ENCODE measurements around the gene CAMK1G. TPM values are rescaled to one million over a fixed set of nuclear protein-coding genes. Genes with fewer than 3 reads are reported as not detected.

The CAMK1G gene
- total RNA-seq, 1 experiment from 2014 or later: not detected

DNA sequence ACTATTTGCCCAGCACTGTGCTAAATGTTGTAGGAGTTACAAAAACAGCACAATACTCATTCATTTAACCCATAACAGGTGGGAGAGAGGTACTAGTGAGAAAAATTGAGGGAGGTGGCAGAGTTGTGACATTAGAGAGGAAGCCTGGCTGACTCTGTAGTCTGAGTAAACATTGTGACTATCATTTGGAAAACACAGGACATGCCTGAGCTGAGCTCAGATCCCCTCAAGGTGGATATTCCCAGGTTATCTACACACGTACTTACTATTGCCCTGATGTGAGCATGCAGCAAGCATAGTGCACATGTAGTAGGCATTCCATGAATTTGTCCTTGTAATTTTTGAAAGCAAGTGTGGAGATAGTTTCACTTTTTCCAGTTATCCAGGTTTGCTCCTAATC, 10.9 kb downstream of the CAMK1G start:
- Histone ChIP-seq H3K36me3 (ENCODE audit: control insufficient read depth in 1 of 2, insufficient read depth in 2 of 2, low read length in 2 of 2) (no peaks in the 10 kb centered on the region), H3K79me2 (ENCODE audit: insufficient read depth, low read length) (no peaks in the 10 kb centered on the region), H3K4me3 (replicated peaks in 1 of 2; ENCODE audit: low read depth in 1 of 2, low read length in 2 of 2) (no peak overlapping the region), H3K9me3 (ENCODE audit: control insufficient read depth in 1 of 2, insufficient read depth in 1 of 2, low read depth in 1 of 2, low read length in 2 of 2) (no peaks in the 10 kb centered on the region), H3K27me3 (ENCODE audit: insufficient read depth, low read length) (no peaks in the 10 kb centered on the region; the same call in 1 of the 2 replicates), H3K4me1 (ENCODE audit: control insufficient read depth in 1 of 2, insufficient read depth in 2 of 2, low read length in 2 of 2) (no peaks in the 10 kb centered on the region), H3K4me2 (ENCODE audit: low read length) (no peak overlapping the region), H4K20me1 (ENCODE audit: insufficient read depth) (no peaks in the 10 kb centered on the region), H3K9ac (ENCODE audit: low read length) (no peak overlapping the region), H2AFZ (ENCODE audit: low read depth, low read length, poor library complexity, severe bottlenecking) (no peak overlapping the region), H3K9me2 (ENCODE audit: insufficient read depth) (no peaks in the 10 kb centered on the region), H3K27ac (ENCODE audit: low read depth, low read length) (no peak overlapping the region)
- BruUV-seq (replicated peaks): no TSS peak
- ChIA-PET POLR2A (no interaction called here), RAD21 (ENCODE audit: low non-redundant PET in 1 of 2, low total read pairs in 2 of 2, uncharacterized antibody in 2 of 2, unreplicated experiment in 2 of 2) (no interaction called here), CTCF (interaction anchor here (1.2 kb wide), 1 partner anchor 18 kb away, joined by 3 read pairs; no protein-coding TSS in a partner anchor)
- DNase-seq (ENCODE audit: low read depth, low spot score) (no peak), ATAC-seq (no peak)
- TF ChIP-seq RAD21 (IDR thresholded peaks at IDR 0.05; ENCODE audit: low read depth): no peak
- no peak for TF ChIP-seq EZH2phosphoT487 (IDR thresholded peaks at IDR 0.05; ENCODE audit: borderline replicate concordance)
- TF ChIP-seq EGR1 (IDR thresholded peaks at IDR 0.05; ENCODE audit: low read depth): no peak
- TF ChIP-seq, protein P1, sequence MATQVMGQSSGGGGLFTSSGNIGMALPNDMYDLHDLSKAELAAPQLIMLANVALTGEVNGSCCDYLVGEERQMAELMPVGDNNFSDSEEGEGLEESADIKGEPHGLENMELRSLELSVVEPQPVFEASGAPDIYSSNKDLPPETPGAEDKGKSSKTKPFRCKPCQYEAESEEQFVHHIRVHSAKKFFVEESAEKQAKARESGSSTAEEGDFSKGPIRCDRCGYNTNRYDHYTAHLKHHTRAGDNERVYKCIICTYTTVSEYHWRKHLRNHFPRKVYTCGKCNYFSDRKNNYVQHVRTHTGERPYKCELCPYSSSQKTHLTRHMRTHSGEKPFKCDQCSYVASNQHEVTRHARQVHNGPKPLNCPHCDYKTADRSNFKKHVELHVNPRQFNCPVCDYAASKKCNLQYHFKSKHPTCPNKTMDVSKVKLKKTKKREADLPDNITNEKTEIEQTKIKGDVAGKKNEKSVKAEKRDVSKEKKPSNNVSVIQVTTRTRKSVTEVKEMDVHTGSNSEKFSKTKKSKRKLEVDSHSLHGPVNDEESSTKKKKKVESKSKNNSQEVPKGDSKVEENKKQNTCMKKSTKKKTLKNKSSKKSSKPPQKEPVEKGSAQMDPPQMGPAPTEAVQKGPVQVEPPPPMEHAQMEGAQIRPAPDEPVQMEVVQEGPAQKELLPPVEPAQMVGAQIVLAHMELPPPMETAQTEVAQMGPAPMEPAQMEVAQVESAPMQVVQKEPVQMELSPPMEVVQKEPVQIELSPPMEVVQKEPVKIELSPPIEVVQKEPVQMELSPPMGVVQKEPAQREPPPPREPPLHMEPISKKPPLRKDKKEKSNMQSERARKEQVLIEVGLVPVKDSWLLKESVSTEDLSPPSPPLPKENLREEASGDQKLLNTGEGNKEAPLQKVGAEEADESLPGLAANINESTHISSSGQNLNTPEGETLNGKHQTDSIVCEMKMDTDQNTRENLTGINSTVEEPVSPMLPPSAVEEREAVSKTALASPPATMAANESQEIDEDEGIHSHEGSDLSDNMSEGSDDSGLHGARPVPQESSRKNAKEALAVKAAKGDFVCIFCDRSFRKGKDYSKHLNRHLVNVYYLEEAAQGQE (IDR thresholded peaks at IDR 0.05; ENCODE audit: low read depth): no peak
- TF ChIP-seq POLR2A (IDR thresholded peaks at IDR 0.05; ENCODE audit: borderline replicate concordance, extremely low read depth, insufficient read depth, insufficient read length): no peak
- TF ChIP-seq ZBTB33 (IDR thresholded peaks at IDR 0.05; ENCODE audit: extremely low read depth, insufficient replicate concordance, low read length): no peak
- no peak for TF ChIP-seq CBX3 (IDR thresholded peaks at IDR 0.05; ENCODE audit: low read depth)
- TF ChIP-seq ELF1 (IDR thresholded peaks at IDR 0.05; ENCODE audit: borderline replicate concordance, low read depth): no peak
- no peak for TF ChIP-seq YY1 (IDR thresholded peaks at IDR 0.05; ENCODE audit: extremely low read depth, insufficient replicate concordance, low read depth, low read length)
- TF ChIP-seq, protein P2, sequence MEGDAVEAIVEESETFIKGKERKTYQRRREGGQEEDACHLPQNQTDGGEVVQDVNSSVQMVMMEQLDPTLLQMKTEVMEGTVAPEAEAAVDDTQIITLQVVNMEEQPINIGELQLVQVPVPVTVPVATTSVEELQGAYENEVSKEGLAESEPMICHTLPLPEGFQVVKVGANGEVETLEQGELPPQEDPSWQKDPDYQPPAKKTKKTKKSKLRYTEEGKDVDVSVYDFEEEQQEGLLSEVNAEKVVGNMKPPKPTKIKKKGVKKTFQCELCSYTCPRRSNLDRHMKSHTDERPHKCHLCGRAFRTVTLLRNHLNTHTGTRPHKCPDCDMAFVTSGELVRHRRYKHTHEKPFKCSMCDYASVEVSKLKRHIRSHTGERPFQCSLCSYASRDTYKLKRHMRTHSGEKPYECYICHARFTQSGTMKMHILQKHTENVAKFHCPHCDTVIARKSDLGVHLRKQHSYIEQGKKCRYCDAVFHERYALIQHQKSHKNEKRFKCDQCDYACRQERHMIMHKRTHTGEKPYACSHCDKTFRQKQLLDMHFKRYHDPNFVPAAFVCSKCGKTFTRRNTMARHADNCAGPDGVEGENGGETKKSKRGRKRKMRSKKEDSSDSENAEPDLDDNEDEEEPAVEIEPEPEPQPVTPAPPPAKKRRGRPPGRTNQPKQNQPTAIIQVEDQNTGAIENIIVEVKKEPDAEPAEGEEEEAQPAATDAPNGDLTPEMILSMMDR (IDR thresholded peaks at IDR 0.05 in 2 of 3, conservative IDR thresholded peaks at IDR 0.05 in 1 of 3; ENCODE audit: borderline replicate concordance in 1 of 3, insufficient read depth in 1 of 3, low read depth in 2 of 3, low read length in 2 of 3): no peak
- TF ChIP-seq ZFX (IDR thresholded peaks at IDR 0.05): no peak
- TF ChIP-seq SRF (IDR thresholded peaks at IDR 0.05; ENCODE audit: low read depth): no peak
- intact Hi-C loops (cut with micrococcal nuclease): no loop called here
